HL-60 (cell line): ENCODE measurements around the gene NHSL2.

Experiments
- DNase-seq, 2 experiments: peaks; one replicate each; pipeline ENCODE4 v3.0.0-alpha.2; 2010 to 2020; ENCODE audit warnings: low read depth in 1 of 2, low spot score in 1 of 2
- H3K27ac ChIP-seq: fragments of 250-450 bp; sonication (Bioruptor Pico); replicated peaks from 2 replicates; pipeline ENCODE4 v1.5.1; 2020; ENCODE audit warnings: mild to moderate bottlenecking, moderate library complexity
- H3K27me3 ChIP-seq: fragments of 250-450 bp; sonication (Bioruptor Pico); 2 replicates; pipeline ENCODE4 v1.5.1; 2021; ENCODE audit warnings: mild to moderate bottlenecking, moderate library complexity; ENCODE audit not compliant: insufficient read depth, poor library complexity, severe bottlenecking
- H3K4me3 ChIP-seq: replicated peaks from 2 replicates; pipeline ENCODE4 v1.5.1; 2011; ENCODE audit warnings: mild to moderate bottlenecking, control low read depth, low read length; ENCODE audit not compliant: insufficient read depth
- GABPA ChIP-seq: IDR thresholded peaks from 2 replicates; pipeline ENCODE4 v1.6.1; 2012; ENCODE audit warnings: low read depth
- POLR2AphosphoS5 ChIP-seq: IDR thresholded peaks from 2 replicates; pipeline ENCODE4 v1.6.1; 2012; ENCODE audit warnings: low read depth
- SPI1 ChIP-seq: IDR thresholded peaks from 2 replicates; pipeline ENCODE4 v1.6.1; 2012; ENCODE audit warnings: low read depth, mild to moderate bottlenecking, borderline replicate concordance
- TF ChIP-seq, protein P1 (sequence below): IDR thresholded peaks from 2 replicates; pipeline ENCODE4 v1.6.1; 2012; ENCODE audit warnings: low read depth; ENCODE audit not compliant: insufficient replicate concordance
- TF ChIP-seq, protein P2 (sequence below): IDR thresholded peaks from one replicate; pipeline ENCODE4 v1.5.1; 2011; ENCODE audit warnings: low read length, control low read depth, inconsistent platforms; ENCODE audit not compliant: insufficient read depth

Gene NHSL2

DNA sequence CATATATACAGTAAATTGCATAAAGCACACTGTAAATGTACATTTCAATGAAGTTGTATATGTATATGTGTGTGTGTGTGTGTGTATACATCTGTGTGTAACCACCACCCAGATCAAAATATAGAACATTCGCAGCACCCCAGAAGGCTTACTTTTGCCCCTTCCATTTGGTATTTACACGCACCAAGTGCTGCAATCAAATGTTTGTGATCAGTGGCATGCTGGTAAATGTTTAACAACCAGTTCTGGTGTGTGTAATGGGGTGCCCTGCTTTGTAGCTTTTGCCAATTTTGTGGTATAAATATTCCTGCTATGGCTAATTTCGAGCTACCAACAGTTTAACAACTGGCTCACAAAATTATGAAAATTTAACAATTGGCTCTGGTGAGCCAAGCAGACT, 119.8 kb downstream of the NHSL2 start:
- H3K27ac ChIP-seq, result no peak overlapping the region
- DNase-seq, result no peak
- no peak overlapping the region for H3K4me3 ChIP-seq
- no peaks in the 10 kb centered on the region for H3K27me3 ChIP-seq
- TF ChIP-seq SPI1 (no peak), POLR2AphosphoS5 (no peak), GABPA (no peak)
- TF ChIP-seq, protein P1, sequence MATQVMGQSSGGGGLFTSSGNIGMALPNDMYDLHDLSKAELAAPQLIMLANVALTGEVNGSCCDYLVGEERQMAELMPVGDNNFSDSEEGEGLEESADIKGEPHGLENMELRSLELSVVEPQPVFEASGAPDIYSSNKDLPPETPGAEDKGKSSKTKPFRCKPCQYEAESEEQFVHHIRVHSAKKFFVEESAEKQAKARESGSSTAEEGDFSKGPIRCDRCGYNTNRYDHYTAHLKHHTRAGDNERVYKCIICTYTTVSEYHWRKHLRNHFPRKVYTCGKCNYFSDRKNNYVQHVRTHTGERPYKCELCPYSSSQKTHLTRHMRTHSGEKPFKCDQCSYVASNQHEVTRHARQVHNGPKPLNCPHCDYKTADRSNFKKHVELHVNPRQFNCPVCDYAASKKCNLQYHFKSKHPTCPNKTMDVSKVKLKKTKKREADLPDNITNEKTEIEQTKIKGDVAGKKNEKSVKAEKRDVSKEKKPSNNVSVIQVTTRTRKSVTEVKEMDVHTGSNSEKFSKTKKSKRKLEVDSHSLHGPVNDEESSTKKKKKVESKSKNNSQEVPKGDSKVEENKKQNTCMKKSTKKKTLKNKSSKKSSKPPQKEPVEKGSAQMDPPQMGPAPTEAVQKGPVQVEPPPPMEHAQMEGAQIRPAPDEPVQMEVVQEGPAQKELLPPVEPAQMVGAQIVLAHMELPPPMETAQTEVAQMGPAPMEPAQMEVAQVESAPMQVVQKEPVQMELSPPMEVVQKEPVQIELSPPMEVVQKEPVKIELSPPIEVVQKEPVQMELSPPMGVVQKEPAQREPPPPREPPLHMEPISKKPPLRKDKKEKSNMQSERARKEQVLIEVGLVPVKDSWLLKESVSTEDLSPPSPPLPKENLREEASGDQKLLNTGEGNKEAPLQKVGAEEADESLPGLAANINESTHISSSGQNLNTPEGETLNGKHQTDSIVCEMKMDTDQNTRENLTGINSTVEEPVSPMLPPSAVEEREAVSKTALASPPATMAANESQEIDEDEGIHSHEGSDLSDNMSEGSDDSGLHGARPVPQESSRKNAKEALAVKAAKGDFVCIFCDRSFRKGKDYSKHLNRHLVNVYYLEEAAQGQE, result no peak
- TF ChIP-seq, protein P2, sequence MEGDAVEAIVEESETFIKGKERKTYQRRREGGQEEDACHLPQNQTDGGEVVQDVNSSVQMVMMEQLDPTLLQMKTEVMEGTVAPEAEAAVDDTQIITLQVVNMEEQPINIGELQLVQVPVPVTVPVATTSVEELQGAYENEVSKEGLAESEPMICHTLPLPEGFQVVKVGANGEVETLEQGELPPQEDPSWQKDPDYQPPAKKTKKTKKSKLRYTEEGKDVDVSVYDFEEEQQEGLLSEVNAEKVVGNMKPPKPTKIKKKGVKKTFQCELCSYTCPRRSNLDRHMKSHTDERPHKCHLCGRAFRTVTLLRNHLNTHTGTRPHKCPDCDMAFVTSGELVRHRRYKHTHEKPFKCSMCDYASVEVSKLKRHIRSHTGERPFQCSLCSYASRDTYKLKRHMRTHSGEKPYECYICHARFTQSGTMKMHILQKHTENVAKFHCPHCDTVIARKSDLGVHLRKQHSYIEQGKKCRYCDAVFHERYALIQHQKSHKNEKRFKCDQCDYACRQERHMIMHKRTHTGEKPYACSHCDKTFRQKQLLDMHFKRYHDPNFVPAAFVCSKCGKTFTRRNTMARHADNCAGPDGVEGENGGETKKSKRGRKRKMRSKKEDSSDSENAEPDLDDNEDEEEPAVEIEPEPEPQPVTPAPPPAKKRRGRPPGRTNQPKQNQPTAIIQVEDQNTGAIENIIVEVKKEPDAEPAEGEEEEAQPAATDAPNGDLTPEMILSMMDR, result no peak

DNA sequence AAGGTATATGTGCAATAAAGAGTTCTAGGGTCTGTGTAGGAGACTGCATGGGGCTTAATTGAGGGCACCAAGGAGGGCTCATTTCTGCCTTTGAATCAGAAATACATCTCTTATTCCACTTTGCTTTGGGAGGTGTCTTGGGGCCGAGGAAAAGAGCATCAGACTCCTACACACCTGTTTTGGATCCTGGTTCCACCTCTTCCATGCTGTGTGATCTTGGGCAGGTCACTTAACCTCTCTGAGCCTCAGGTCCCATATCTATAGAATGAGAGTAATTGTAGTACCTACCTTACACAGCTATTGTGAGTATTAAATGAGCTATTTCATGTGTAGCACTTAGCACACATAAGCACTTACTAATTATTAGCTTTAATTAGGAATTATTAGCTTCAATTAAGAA, 120.5 kb downstream of the NHSL2 start:
- peak overlapping the region; percentile 37; the same call in 1 of the 2 replicates for H3K27ac ChIP-seq
- DNase-seq, result no peak
- TF ChIP-seq, protein P1, result no peak
- TF ChIP-seq GABPA, result no peak
- TF ChIP-seq POLR2AphosphoS5, result no peak
- no peak for TF ChIP-seq SPI1
- TF ChIP-seq, protein P2, result no peak
- H3K27me3 ChIP-seq, result no peaks in the 10 kb centered on the region
- no peak overlapping the region for H3K4me3 ChIP-seq

DNA sequence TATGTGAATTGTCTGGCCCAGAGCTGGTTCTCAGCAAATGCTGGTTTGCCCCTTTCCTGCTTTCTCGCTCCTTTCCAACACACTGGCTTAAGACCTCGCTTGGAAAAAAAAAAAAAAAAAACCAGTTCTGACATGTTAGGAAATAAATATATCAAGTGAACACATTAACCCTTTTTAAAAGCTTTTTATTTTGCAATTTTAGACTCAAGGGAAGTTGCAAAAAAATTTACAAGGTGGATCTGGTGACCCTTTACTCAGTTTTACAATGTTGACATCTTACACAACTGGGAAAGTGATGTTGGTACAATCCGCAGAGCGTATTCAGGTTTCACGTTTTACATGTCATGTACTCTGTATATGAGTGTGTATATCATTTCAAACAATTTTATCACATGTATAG, 121.0 kb downstream of the NHSL2 start:
- no peak for TF ChIP-seq POLR2AphosphoS5
- TF ChIP-seq GABPA, result no peak
- TF ChIP-seq, protein P1, result no peak
- Histone ChIP-seq H3K27ac (peak overlapping the region; percentile 37; the same call in 1 of the 2 replicates), H3K4me3 (no peak overlapping the region), H3K27me3 (no peaks in the 10 kb centered on the region)
- peak in 1 of 2 experiments; percentile 27 for DNase-seq

DNA sequence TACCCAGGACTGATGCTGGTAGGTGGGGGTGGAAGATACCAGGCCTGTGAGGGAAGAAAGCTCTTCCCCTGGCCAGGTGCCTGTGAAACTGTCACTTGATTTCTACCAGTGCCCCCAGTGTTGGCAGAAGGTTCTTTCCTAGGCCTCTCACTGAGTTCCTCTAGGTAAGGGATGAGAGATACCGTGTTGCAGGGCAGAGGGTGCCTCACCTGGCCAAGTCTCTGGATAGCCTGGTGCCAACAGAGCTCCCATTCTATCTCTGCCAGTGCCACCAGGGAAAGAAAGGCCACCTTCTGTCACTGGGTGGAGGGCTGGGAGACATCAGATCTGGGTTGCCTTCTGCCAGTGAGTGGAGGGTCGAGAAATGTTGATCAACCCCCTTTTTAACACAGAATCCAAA, 127.0 kb downstream of the NHSL2 start:
- Histone ChIP-seq H3K27me3 (no peaks in the 10 kb centered on the region), H3K27ac (0 out of 2 replicates have a peak overlapping the region, but pooled peaks have one; percentile 37), H3K4me3 (no peak overlapping the region)
- DNase-seq, result no peak
- TF ChIP-seq GABPA, result no peak
- no peak for TF ChIP-seq POLR2AphosphoS5
- no peak for TF ChIP-seq SPI1
- TF ChIP-seq, protein P1, result no peak
- TF ChIP-seq, protein P2, result no peak
